ENCODE measurements around the gene NTRK2. TPM values are rescaled to one million over a fixed set of nuclear protein-coding genes. Genes with fewer than 3 reads are reported as not detected.

NTRK2 gene
- total RNA-seq, 1 experiment from 2014 or later, result not detected

DNA sequence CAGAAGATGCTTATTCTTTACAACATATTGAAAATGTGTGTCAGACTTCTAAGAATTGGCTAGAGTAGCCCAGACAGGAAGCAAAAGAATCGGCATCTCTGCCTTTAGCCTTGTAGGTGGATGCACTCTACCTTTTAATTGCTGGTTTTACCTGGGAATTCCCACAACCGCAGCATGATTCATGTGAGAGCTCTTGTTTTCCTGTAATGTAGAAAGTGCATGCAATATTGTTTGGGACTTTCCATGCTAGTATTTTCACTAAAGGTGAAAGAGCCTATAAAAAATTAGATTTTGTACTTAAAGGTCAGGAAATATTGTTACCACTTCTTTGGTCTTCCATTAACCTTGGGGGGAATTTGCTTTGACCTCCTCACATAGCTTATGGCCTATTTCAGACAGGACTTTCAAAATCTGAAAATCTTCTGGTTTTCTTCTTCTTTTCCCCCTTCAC, 89.8 kb downstream of the NTRK2 start:
- no peak overlapping the region for H3K27ac ChIP-seq (ENCODE audit: low read length)
- no peaks in the 10 kb centered on the region for H3K4me1 ChIP-seq (ENCODE audit: low read length)
- no peaks in the 10 kb centered on the region for H3K36me3 ChIP-seq (ENCODE audit: insufficient read depth, low read length)
- no peaks in the 10 kb centered on the region for H3K9me3 ChIP-seq (ENCODE audit: low read length)
- H3K79me2 ChIP-seq (ENCODE audit: low read length), result no peaks in the 10 kb centered on the region
- no peak overlapping the region for H3K9ac ChIP-seq (ENCODE audit: low read length)
- no peak overlapping the region for H2AFZ ChIP-seq (ENCODE audit: low read length)
- DNase-seq, result no peak
- H3K4me3 ChIP-seq (ENCODE audit: low read length), result no peak overlapping the region
- H3K4me2 ChIP-seq (ENCODE audit: low read depth, low read length, poor library complexity, severe bottlenecking), result no peak overlapping the region
- no peaks in the 10 kb centered on the region for H3K9me2 ChIP-seq (replicated peaks; ENCODE audit: insufficient read depth, low read length)
- no peaks in the 10 kb centered on the region for H4K20me1 ChIP-seq (ENCODE audit: insufficient read depth, low read depth, low read length)
- H3K27me3 ChIP-seq (ENCODE audit: low read length), result no peaks in the 10 kb centered on the region

DNA sequence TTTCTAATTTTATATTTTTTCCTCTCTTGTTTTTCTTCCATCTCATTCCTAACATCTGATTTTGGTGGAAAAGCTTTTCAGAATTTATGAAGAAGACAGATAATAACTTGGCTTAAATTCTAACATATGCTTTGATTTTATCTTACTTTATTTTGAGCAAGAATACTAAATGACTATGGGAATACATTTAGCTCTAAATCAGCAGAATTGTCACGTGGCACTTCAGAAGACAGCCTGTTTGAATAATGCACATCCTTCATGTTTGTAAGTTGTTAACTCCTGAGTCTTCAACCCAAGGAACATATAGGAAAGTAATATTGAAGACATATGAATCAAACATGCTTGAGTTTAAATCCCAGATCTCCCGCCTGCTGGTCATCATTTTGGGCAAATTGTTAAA, 90.3 kb downstream of the NTRK2 start:
- Histone ChIP-seq H3K27ac (ENCODE audit: low read length) (no peak overlapping the region), H3K9me3 (ENCODE audit: low read length) (no peaks in the 10 kb centered on the region), H4K20me1 (ENCODE audit: insufficient read depth, low read depth, low read length) (no peaks in the 10 kb centered on the region), H3K27me3 (ENCODE audit: low read length) (no peaks in the 10 kb centered on the region), H3K9me2 (replicated peaks; ENCODE audit: insufficient read depth, low read length) (no peaks in the 10 kb centered on the region), H3K4me1 (ENCODE audit: low read length) (no peaks in the 10 kb centered on the region), H3K4me3 (ENCODE audit: low read length) (no peak overlapping the region), H3K79me2 (ENCODE audit: low read length) (no peaks in the 10 kb centered on the region), H3K4me2 (ENCODE audit: low read depth, low read length, poor library complexity, severe bottlenecking) (no peak overlapping the region), H3K36me3 (ENCODE audit: insufficient read depth, low read length) (no peaks in the 10 kb centered on the region), H2AFZ (ENCODE audit: low read length) (no peak overlapping the region), H3K9ac (ENCODE audit: low read length) (no peak overlapping the region)
- DNase-seq, result no peak

DNA sequence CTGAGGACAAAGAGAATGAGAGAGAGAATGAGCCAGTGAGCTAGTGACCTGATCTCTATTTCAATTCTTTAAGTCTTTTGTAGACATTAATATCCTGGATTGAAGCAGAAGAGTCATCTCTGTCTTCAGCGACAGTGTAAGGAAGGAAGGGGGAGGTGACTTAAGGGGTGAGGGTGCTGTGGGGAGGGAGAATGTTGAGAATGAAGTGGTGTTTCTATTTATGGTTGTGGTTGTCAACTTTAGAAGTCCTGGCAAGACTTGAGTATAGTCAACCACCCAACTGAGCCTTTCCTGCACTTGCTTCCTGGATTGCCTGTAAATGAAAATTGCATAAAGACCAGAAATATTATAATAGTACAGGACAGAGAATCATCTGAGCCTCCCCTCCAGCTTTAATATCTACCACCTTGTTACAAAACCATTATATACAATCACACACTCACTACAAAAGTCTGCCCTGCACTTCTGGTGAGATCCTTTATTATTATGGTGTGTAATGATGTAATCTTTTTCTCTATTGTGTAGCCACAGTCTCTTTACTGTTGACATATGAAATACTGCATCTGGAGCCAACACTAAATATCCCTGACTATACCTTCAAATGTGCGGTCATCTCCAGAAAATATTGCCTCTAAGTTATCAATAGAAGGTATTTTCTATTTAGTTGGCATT, 91.7 kb downstream of the NTRK2 start:
- Histone ChIP-seq H4K20me1 (ENCODE audit: insufficient read depth, low read depth, low read length) (no peaks in the 10 kb centered on the region), H3K79me2 (ENCODE audit: low read length) (no peaks in the 10 kb centered on the region), H3K9me3 (ENCODE audit: low read length) (no peaks in the 10 kb centered on the region), H3K27me3 (ENCODE audit: low read length) (no peaks in the 10 kb centered on the region), H3K4me2 (ENCODE audit: low read depth, low read length, poor library complexity, severe bottlenecking) (no peak overlapping the region), H3K9me2 (replicated peaks; ENCODE audit: insufficient read depth, low read length) (no peaks in the 10 kb centered on the region), H3K4me1 (ENCODE audit: low read length) (no peaks in the 10 kb centered on the region), H2AFZ (ENCODE audit: low read length) (no peak overlapping the region), H3K4me3 (ENCODE audit: low read length) (no peak overlapping the region), H3K36me3 (ENCODE audit: insufficient read depth, low read length) (no peaks in the 10 kb centered on the region), H3K9ac (ENCODE audit: low read length) (no peak overlapping the region), H3K27ac (ENCODE audit: low read length) (no peak overlapping the region)
- DNase-seq, result no peak

DNA sequence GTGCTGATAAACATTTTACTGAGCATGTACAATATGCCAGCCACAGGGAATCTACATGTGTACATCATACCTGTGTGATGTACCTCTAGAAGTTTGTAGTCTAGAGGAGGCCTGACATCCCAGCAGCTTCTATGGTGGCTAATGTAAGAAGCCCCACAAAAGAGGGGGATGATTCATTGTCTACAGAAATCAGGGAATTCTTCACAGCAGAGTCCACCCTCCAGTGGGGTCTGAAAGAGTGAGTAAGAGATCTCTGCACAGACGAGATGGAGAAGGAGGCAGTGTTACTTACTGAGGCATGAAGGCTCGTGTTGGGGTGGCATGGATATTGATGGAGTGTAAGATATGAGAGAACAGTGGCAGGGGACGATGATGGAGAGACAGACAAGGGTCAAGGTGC, 103.0 kb downstream of the NTRK2 start:
- H3K4me3 ChIP-seq (ENCODE audit: low read length), result no peak overlapping the region
- no peak overlapping the region for H3K27ac ChIP-seq (ENCODE audit: low read length)
- no peaks in the 10 kb centered on the region for H3K4me1 ChIP-seq (ENCODE audit: low read length)
- H2AFZ ChIP-seq (ENCODE audit: low read length), result no peak overlapping the region
- no peaks in the 10 kb centered on the region for H3K9me3 ChIP-seq (ENCODE audit: low read length)
- no peak overlapping the region for H3K9ac ChIP-seq (ENCODE audit: low read length)
- no peaks in the 10 kb centered on the region for H3K36me3 ChIP-seq (ENCODE audit: insufficient read depth, low read length)
- no peaks in the 10 kb centered on the region for H3K9me2 ChIP-seq (replicated peaks; ENCODE audit: insufficient read depth, low read length)
- DNase-seq, result no peak
- no peak overlapping the region for H3K4me2 ChIP-seq (ENCODE audit: low read depth, low read length, poor library complexity, severe bottlenecking)
- H3K79me2 ChIP-seq (ENCODE audit: low read length), result no peaks in the 10 kb centered on the region
- no peaks in the 10 kb centered on the region for H3K27me3 ChIP-seq (ENCODE audit: low read length)
- no peaks in the 10 kb centered on the region for H4K20me1 ChIP-seq (ENCODE audit: insufficient read depth, low read depth, low read length)

DNA sequence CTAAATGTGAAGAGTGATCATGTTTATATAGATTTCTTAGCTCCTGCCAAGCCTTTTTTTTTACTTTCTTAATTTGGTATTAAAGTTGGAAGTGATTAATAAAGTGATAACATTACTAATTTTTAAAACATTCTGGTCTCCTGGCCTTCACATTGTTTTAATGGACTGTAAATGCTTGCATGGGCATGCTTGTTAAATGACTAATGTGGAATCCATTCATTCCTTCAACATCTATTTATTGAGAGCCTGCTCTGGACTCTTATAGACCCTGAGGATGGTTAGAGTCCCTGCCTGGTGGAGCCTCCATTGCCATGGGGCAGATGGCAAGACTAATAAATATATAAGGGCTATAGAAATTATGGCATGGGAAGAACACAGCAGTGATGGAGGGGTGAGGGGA, 103.5 kb downstream of the NTRK2 start:
- no peak for DNase-seq
- Histone ChIP-seq H3K4me1 (ENCODE audit: low read length) (no peaks in the 10 kb centered on the region), H4K20me1 (ENCODE audit: insufficient read depth, low read depth, low read length) (no peaks in the 10 kb centered on the region), H3K9me2 (replicated peaks; ENCODE audit: insufficient read depth, low read length) (no peaks in the 10 kb centered on the region), H3K4me3 (ENCODE audit: low read length) (no peak overlapping the region), H3K27me3 (ENCODE audit: low read length) (no peaks in the 10 kb centered on the region), H3K9ac (ENCODE audit: low read length) (no peak overlapping the region), H2AFZ (ENCODE audit: low read length) (no peak overlapping the region), H3K36me3 (ENCODE audit: insufficient read depth, low read length) (no peaks in the 10 kb centered on the region), H3K79me2 (ENCODE audit: low read length) (no peaks in the 10 kb centered on the region), H3K9me3 (ENCODE audit: low read length) (no peaks in the 10 kb centered on the region), H3K4me2 (ENCODE audit: low read depth, low read length, poor library complexity, severe bottlenecking) (no peak overlapping the region), H3K27ac (ENCODE audit: low read length) (no peak overlapping the region)

DNA sequence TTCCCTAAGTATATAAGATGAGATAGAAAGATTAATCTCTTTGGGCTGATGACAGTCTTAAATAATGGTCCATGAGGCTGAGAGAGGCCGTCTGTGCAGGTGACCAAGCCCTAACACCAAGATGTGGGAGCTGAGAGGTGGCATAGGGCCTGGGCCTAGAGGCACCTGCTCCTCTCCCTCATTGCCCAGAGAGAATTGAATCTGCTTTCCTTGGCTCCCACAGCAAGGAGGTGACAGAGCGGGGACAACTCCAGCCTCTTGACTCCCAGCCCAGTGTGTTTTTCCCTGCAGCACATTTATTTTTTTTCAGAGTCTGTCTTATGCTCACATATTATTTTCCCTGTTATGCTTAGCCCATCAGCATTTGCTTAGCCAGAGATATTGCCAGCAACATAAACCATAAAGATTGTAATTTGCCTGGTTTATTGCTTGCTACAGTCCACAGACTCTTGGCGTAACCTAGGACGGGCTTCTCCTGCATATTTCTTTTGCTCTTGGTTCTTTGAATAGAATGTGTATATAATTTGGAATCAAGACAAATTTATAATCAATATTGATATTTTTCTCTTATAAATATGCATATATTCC, 105.6 kb downstream of the NTRK2 start:
- Histone ChIP-seq H3K4me1 (ENCODE audit: low read length) (no peaks in the 10 kb centered on the region), H3K4me3 (ENCODE audit: low read length) (no peak overlapping the region), H3K79me2 (ENCODE audit: low read length) (no peaks in the 10 kb centered on the region), H3K4me2 (ENCODE audit: low read depth, low read length, poor library complexity, severe bottlenecking) (no peak overlapping the region), H3K9ac (ENCODE audit: low read length) (no peak overlapping the region), H3K36me3 (ENCODE audit: insufficient read depth, low read length) (no peaks in the 10 kb centered on the region), H4K20me1 (ENCODE audit: insufficient read depth, low read depth, low read length) (no peaks in the 10 kb centered on the region), H3K27me3 (ENCODE audit: low read length) (no peaks in the 10 kb centered on the region), H3K9me2 (replicated peaks; ENCODE audit: insufficient read depth, low read length) (no peaks in the 10 kb centered on the region), H2AFZ (ENCODE audit: low read length) (no peak overlapping the region), H3K9me3 (ENCODE audit: low read length) (no peaks in the 10 kb centered on the region), H3K27ac (ENCODE audit: low read length) (no peak overlapping the region)
- DNase-seq, result no peak

DNA sequence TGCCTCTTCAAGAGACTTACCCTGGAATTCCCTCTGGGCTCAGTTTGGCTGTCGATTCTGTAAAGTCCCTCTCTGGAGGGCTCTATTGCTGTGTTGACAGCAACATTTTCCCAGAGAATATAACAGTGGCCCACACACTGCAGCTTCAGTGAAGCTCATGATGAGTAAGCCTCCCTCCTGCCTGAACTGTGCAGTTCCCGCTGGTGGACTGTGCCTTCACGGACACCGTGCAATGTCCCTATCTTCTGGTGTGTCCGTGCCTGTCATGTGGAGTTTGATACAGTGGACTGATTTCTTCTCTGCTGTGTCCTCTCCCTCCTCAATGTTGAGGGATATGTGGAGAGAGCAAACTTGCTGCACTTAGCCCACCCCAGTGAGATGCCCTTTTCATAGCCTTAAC, 109.0 kb downstream of the NTRK2 start:
- Histone ChIP-seq H4K20me1 (ENCODE audit: insufficient read depth, low read depth, low read length) (no peaks in the 10 kb centered on the region), H3K79me2 (ENCODE audit: low read length) (no peaks in the 10 kb centered on the region), H3K4me2 (ENCODE audit: low read depth, low read length, poor library complexity, severe bottlenecking) (no peak overlapping the region), H3K4me1 (ENCODE audit: low read length) (no peaks in the 10 kb centered on the region), H3K9ac (ENCODE audit: low read length) (no peak overlapping the region), H3K27me3 (ENCODE audit: low read length) (no peaks in the 10 kb centered on the region), H3K4me3 (ENCODE audit: low read length) (no peak overlapping the region), H3K9me3 (ENCODE audit: low read length) (no peaks in the 10 kb centered on the region), H3K36me3 (ENCODE audit: insufficient read depth, low read length) (no peaks in the 10 kb centered on the region), H3K9me2 (replicated peaks; ENCODE audit: insufficient read depth, low read length) (no peaks in the 10 kb centered on the region), H3K27ac (ENCODE audit: low read length) (no peak overlapping the region), H2AFZ (ENCODE audit: low read length) (no peak overlapping the region)
- DNase-seq, result no peak

DNA sequence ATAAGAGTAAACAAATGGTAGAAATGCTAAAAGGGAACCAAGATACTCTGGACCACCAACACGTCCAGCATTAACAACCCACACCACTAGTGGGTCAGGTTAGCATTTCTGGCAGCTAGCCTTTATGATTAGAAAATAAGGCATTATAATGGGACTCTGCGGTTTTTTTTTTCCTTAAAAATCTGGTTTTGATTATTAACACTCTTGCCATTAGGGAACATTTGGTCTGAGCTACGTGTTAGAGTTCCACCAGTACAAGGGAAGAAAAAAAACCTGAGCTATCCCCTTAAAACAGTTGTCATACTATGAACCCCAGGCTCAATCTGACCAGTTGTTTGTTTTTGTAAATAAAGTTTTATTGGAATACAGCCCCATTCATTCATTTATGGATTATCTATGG, 110.4 kb downstream of the NTRK2 start:
- Histone ChIP-seq H3K4me3 (ENCODE audit: low read length) (no peak overlapping the region), H4K20me1 (ENCODE audit: insufficient read depth, low read depth, low read length) (no peaks in the 10 kb centered on the region), H3K36me3 (ENCODE audit: insufficient read depth, low read length) (no peaks in the 10 kb centered on the region), H3K4me1 (ENCODE audit: low read length) (no peaks in the 10 kb centered on the region), H3K9me3 (ENCODE audit: low read length) (no peaks in the 10 kb centered on the region), H3K27me3 (ENCODE audit: low read length) (no peaks in the 10 kb centered on the region), H3K79me2 (ENCODE audit: low read length) (no peaks in the 10 kb centered on the region), H3K9me2 (replicated peaks; ENCODE audit: insufficient read depth, low read length) (no peaks in the 10 kb centered on the region), H2AFZ (ENCODE audit: low read length) (no peak overlapping the region), H3K27ac (ENCODE audit: low read length) (no peak overlapping the region), H3K4me2 (ENCODE audit: low read depth, low read length, poor library complexity, severe bottlenecking) (no peak overlapping the region), H3K9ac (ENCODE audit: low read length) (no peak overlapping the region)
- no peak for DNase-seq

Data from Karpas-422 (cell line).